Muscle layer of duodenum (tissue), 2 donors: Measurements from ENCODE around the gene PCGF1.
A peak's percentile ranks its signal among the peaks of the same experiment; 100 is the strongest.

ENCODE experiments used
- H3K27ac ChIP-seq: one replicate; pipeline ENCODE4 v1.7.0; 2013; ENCODE audit warnings: mild to moderate bottlenecking, low read length
- H3K27me3 ChIP-seq: one replicate; pipeline ENCODE4 v1.7.0; 2013; ENCODE audit warnings: low read depth, mild to moderate bottlenecking, control low read depth, low read length
- H3K36me3 ChIP-seq, 2 donors: one replicate each; pipeline ENCODE4 v1.7.0; 2013; ENCODE audit warnings: low read length in 2 of 2, control low read depth in 1 of 2, mild to moderate bottlenecking in 1 of 2; ENCODE audit not compliant: insufficient read depth in 2 of 2, control insufficient read depth in 1 of 2
- H3K4me1 ChIP-seq, 2 donors: one replicate each; pipeline ENCODE4 v1.7.0; 2013; ENCODE audit warnings: low read length in 2 of 2, mild to moderate bottlenecking in 2 of 2, control low read depth in 1 of 2, moderate library complexity in 1 of 2; ENCODE audit not compliant: insufficient read depth in 2 of 2, control insufficient read depth in 1 of 2
- H3K4me3 ChIP-seq, 2 donors: one replicate each; pipeline ENCODE4 v1.7.0; 2013; ENCODE audit warnings: low read length in 2 of 2, low read depth in 1 of 2, mild to moderate bottlenecking in 1 of 2
- H3K9me3 ChIP-seq, 2 donors: one replicate each; pipeline ENCODE4 v1.7.0; 2013; ENCODE audit warnings: low read length in 2 of 2, control low read depth in 1 of 2, mild to moderate bottlenecking in 1 of 2; ENCODE audit not compliant: control insufficient read depth in 1 of 2
- donor health status: healthy.

The PCGF1 gene

DNA sequence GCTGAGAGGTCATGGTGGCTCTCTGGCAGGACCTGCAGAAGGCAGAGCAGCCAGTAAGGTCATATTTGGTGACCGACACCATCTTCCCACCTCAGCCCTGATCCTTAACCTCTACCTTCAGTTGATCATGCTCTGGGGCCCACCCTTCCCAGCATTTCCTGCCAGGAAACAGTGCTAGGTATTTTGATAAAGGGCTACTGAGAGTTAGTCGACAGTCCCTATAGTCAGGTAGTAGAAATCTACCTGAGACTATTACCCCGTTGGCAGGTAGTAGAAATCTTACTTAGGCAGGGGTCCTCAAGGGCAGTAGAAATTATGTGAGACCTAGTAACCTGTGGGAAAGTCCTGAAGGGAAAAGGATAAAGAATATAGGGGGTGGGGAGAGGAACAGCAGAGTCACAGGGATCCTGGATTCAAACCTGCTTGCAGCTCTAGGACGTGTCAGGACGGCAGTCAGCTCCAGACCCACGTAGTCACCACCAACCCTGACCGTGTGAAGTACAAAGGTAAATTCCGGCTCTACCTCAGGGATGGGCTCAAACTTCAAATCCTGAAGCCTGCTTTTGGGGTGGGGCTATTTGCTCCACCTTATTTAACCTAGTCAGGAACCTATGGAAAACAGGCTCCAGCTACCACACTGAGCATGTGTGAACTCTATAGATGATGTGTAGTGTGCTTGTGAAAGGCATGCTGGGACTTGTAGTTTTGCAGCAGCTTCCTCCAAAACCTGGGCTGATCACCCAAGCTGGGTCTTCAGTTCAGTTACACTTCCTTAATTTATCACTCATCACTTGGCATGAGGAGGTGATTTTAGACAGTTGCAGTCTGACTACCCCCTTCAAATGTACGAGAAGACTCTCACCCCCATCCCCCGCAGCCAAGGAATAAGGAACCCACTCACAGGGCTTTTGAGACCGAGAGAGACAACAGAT lies 18.5 kb upstream of the PCGF1 start, which contains the start of gene DQX1:
Gene DQX1 (minus strand): TSS at position 515 of the 932 bp plus-strand sequence. CDS start 502 bp downstream, at position 13.
- Histone ChIP-seq H3K9me3 (no peaks in the 10 kb centered on the region), H3K4me3 (peak within 1 kb of the TSS in 1 of 2 donors; percentile 21), H3K4me1 (peaks cover 10 to 17% of the 10 kb centered on the region in 2 donors), H3K36me3 (peaks cover 13 to 30% of the 10 kb centered on the region in 2 donors), H3K27ac (peak within 1 kb of the TSS; percentile 74), H3K27me3 (no peaks in the 10 kb centered on the region)

DNA sequence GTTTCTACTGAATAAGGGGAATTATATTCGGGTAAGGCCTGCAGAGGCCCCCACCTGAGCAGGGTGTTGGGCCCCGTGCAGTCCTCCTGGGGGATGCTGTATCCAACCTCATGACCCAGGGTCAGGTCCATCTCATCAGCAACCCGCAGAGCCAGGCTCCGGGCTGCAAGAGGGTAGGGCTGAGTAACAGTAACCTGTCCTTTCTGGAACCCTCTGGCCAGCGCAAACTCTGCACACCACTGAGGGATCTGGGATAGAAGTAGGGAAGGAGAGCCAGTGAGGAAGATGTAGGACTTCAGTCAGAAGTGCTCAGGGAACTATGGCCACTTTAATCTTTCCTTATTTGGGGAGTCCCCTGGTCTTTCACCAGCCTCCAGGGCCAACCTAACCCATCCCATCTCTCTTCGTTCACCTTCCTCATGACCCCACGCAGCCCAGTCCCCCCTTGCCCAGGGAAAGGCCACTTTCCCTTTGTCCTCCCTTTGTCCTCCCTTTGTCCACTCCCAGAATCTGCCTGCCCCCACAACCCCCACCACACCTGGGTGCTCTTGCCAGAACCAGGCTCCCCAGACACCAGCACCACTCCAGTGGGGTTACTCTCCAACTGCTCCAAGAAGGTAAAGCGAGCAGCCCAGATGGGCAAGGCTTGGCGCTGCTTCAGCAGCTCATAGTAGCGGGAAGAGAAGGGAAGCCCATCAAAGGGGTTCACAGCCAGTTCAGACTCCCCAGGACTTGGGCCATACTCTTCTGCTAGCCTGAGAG lies 17.6 kb upstream of the PCGF1 start:
- Histone ChIP-seq H3K36me3 (peaks cover 13 to 30% of the 10 kb centered on the region in 2 donors), H3K27me3 (no peaks in the 10 kb centered on the region), H3K27ac (peak overlapping the region; percentile 74), H3K4me1 (peaks cover 6 to 13% of the 10 kb centered on the region in 2 donors), H3K4me3 (peak overlapping the region in 1 of 2 donors; percentile 21), H3K9me3 (no peaks in the 10 kb centered on the region)

DNA sequence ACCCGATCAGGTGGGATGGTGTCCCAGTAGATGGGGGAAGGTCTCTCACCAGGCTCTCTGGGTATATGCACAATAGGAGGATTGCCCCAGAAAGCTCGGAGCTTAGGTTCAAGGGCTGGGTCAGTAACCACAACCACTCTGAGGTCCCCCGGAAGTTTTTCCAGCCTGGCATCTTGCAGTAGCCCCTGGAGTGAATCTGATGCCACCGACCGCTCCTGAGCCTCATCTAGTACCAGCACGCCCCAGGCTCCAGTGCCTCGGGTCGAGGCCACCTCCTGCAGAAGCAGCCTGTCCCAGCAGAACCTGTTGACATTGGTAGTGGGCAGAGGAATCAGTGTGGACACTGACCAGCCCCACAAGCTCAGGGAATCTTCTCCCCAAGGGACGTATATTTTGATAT lies 16.5 kb upstream of the PCGF1 start:
- peaks cover under 1% of the 10 kb centered on the region for H3K27me3 ChIP-seq
- H3K9me3 ChIP-seq, result no peaks in the 10 kb centered on the region
- H3K27ac ChIP-seq, result no peak overlapping the region

DNA sequence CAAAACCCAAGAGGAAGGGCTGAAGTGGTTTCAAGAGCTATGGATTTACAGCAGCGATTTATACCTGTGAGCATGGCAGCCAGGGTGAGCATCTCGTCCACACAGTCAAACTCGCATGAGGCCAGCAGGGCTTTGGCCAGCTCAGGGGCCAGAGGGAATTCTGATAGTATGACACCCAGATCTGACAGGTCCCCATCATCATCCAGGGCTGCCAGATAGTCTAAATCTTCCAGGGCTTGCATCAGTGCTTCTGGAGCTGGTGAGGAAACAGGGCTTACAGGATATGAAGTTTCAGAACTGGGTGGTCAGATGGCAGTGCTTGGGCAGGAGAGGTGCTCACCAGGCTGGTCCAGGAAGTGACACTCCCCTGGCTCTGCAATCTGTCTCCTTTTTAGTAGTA lies 15.0 kb upstream of the PCGF1 start:
- no peaks in the 10 kb centered on the region for H3K4me1 ChIP-seq
- no peaks in the 10 kb centered on the region for H3K9me3 ChIP-seq
- H3K27ac ChIP-seq, result no peak overlapping the region
- peaks cover 12% of the 10 kb centered on the region for H3K27me3 ChIP-seq
- no peak overlapping the region for H3K4me3 ChIP-seq
- peaks cover 11 to 22% of the 10 kb centered on the region in 2 donors for H3K36me3 ChIP-seq

More for the DNA sequence above, 16.5 kb upstream of the PCGF1 start:
- no peak overlapping the region for H3K4me3 ChIP-seq
- H3K4me1 ChIP-seq, result peaks cover 6 to 13% of the 10 kb centered on the region in 2 donors
- H3K36me3 ChIP-seq, result peaks cover 13 to 30% of the 10 kb centered on the region in 2 donors

DNA sequence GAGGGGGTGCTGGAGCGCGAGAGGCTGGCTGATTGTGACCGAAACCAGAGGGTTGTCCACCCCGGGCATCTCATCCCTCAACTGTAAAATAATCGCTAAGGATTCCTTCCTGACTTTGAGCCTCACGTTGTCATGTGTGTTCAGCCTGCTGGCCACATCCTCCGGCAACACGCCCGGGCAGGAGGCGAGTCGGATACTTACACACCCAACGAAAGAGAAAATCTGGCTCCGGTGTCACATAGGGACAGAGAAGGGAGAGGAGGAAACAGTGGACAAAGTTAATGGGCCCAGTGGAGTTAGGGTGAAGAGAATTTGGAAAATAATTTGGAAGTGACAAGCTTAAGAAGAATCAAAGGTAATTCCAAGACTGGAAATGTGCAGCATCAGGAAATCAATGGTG lies 9.2 kb upstream of the PCGF1 start:
- Histone ChIP-seq H3K4me3 (peak overlapping the region in 1 of 2 donors; percentile 62), H3K4me1 (peaks cover 0 to 30% of the 10 kb centered on the region in 2 donors), H3K27me3 (peaks cover 66% of the 10 kb centered on the region), H3K9me3 (no peaks in the 10 kb centered on the region), H3K27ac (no peak overlapping the region), H3K36me3 (no peaks in the 10 kb centered on the region)

DNA sequence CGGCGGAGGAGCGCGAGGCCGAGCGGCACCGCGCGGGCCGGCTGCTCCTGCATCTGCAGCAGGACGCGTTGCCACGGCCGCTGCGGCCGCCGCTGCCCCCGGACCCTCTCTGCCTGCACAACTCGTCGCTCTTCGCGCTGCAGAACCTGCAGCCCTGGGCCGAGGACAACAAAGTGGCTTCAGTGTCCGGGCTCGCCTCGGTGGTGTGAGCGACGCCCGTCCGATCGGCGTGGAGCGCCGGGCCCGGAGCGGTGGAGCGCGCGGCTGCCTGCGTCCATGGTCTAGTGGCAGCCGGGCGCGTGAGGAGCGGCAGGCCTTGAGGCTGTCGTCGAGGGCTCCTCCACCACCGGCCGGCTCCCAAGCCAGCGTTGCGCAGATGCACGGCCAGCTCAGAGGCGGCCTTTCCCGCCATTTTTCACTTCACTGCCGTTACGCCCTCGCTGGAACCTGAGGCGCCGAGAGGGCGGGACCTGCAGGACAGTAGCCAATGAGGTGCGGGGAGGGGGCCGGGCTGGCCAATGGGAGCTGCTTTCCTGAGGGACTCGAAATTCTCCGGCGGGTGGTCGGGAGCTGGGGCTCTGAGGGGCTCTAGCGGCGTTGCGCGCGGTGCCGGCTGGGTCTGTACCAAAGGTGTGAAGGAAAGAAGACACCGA lies 8.6 kb upstream of the PCGF1 start:
- peaks cover 70% of the 10 kb centered on the region for H3K27me3 ChIP-seq
- H3K36me3 ChIP-seq, result no peaks in the 10 kb centered on the region
- H3K9me3 ChIP-seq, result no peaks in the 10 kb centered on the region
- peaks cover 0 to 30% of the 10 kb centered on the region in 2 donors for H3K4me1 ChIP-seq
- H3K4me3 ChIP-seq, result peak overlapping the region in 1 of 2 donors; percentile 62
- no peak overlapping the region for H3K27ac ChIP-seq

DNA sequence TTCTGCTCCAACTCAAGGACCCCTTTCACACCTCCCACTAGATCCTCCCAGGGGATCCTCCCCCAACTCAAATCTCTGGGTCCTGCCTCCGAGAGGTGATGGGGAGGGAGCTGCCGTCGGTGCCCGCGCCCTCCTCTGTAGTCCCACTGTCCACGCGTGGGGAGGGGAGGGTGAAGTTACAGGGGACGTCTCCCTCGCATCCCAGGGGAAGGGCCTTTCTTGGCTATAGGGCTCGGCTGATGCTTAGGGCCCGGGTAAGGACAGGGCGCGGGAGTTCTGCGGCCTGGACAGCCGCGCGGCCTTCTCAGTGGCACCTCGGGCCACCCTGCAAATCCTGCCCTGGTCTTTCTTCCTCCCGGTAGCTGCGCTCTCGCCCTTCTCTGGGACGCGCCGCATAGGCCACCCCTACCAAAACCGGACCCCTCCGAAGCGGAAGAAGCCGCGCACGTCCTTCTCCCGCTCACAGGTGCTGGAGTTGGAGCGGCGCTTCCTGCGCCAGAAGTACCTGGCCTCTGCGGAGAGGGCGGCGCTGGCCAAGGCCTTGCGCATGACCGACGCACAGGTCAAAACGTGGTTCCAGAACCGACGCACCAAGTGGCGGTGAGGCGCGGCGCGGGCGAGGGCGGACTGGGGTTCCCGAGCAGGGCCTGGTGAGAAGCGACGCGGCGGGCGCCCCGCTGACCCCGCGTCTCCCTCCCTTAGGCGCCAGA lies 7.9 kb upstream of the PCGF1 start:
- peak overlapping the region in 1 of 2 donors; percentile 62 for H3K4me3 ChIP-seq
- peaks cover 75% of the 10 kb centered on the region for H3K27me3 ChIP-seq
- H3K36me3 ChIP-seq, result no peaks in the 10 kb centered on the region

DNA sequence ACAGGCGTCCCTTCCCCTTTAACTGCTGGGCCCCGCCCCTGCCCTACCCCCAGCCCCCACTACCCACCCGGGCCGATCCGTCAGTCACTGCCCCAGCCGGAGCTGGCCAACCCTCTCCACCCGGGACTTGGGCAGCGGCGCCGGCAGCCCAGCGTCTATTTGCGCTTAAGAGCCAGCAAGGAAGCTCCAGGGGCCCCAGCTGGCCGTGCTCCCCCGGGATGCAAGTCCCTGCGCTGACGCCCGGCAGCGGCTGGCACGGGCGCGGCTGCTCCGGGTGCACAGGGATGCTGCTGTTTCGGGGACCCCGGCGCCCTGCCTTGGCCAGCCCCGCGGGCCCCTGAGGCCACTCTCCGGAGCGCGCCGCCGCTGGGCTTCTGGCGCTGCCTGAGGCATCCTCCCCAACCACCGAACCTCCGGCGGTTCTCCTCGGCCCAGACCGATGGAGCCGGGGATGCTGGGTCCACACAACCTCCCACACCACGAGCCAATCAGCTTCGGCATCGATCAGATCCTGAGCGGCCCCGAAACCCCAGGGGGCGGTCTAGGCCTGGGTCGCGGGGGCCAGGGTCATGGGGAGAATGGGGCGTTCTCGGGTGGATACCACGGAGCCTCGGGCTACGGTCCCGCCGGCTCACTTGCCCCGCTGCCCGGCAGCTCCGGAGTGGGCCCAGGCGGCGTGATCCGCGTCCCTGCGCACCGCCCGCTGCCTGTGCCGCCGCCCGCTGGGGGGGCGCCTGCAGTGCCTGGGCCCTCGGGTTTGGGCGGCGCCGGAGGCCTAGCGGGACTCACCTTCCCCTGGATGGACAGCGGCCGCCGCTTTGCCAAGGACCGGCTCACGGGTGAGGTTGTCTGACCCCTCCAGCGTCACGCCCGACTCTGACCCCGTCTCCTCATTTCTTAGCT lies 7.1 kb upstream of the PCGF1 start, which contains the start of gene TLX2:
Gene TLX2 (plus strand): TSS at position 83 of the 903 bp plus-strand sequence. CDS start 357 bp downstream, at position 440.
- Histone ChIP-seq H3K36me3 (no peaks in the 10 kb centered on the region), H3K4me3 (peak within 1 kb of the TSS in 1 of 2 donors; percentile 11), H3K4me1 (peaks cover 0 to 30% of the 10 kb centered on the region in 2 donors), H3K9me3 (no peaks in the 10 kb centered on the region), H3K27ac (no peak within 1 kb of the TSS), H3K27me3 (peaks cover 79% of the 10 kb centered on the region)

More for the DNA sequence above, 7.9 kb upstream of the PCGF1 start:
- H3K27ac ChIP-seq, result no peak overlapping the region
- peaks cover 0 to 30% of the 10 kb centered on the region in 2 donors for H3K4me1 ChIP-seq
- no peaks in the 10 kb centered on the region for H3K9me3 ChIP-seq

DNA sequence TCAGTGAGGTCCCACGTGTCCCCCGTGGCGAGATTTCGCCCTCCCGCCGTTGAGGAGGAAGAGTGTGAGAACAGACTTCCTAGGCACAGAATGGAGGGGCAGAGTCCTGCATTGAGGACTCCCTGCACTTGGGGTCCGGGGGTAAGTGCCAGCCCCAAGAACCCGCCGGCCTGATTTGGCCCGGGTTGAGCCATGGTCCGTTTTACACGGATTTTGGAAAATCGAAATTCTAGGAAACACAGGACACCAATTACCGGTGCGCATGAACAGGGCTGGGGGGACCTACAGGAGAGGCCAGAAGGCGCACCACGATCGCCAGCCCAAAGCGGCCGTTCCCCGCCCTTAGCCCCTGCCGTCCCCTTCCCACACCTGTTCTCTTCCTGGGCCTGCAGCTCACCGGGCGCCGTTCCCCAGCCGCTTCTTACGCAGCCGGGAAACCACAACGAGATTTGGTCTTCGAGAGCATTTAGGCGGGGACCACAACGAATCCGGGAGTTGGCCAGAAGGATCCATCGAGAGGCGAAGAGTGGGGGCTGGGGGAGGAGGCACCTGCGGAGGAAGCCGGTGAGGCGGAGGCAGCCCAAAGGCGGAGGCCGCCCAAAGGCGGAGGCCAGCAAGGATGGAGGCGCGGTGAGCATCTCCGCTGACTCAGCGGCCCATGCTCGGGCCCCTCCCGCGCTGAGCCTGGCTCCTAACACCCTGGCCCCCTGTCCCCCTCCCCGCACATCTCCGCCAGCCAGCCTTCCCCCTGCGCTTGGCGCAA lies 6.3 kb upstream of the PCGF1 start:
- Histone ChIP-seq H3K9me3 (no peaks in the 10 kb centered on the region), H3K27me3 (peaks cover 76% of the 10 kb centered on the region), H3K4me3 (no peak overlapping the region), H3K4me1 (peaks cover 0 to 30% of the 10 kb centered on the region in 2 donors), H3K36me3 (no peaks in the 10 kb centered on the region), H3K27ac (no peak overlapping the region)
